GM04504 (cell line): ENCODE results near the gene SNAI3.

Source experiments
- DNase-seq: peaks from one replicate; pipeline ENCODE4 v3.0.0-alpha.2; 2012; ENCODE audit warnings: low read depth

SNAI3 gene

DNA sequence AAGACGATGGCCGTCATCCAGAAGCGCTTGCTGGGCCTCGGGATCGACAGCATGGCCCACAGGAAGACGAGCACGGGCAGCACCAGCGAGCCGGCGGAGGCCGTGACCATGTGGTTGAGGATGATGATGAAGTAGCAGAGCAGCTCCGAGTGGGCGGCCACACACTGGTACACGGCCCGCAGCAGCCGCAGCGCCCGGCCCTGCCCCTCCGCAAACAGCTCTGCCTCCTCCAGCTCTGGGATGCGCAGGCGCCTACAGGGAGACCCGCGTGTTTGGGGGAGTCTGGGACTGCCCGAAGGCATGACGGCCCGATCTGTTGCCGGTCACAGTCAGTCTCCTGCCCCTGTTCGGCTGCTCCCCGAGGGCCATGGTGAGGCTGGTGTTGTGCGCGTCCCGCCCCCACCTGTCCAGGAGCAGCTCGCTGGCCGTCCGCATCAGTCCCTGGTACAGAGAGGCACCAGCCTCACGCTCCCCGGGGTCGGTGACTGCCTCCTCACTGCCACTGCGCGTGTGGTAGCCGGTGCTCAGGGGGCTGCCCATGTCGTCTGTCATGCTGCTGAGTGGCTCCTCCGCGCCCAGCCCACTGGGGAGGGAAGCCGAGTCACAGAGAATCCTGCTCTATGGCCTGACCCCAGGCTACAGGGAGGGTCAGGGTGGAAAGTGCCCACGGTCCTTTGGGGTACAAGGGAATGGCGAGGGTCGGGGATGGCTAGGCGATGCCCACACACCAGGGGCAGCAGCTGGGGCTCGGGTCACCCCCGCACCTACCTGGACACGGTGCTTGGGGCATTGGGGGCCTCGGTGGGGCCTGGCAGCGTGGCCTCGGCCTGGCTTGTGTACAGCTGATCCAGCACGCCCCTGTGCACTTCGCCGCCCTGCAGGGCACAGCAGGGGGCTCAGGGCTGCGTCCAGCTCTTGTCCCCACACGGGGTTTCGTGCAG lies 35.8 kb upstream of the SNAI3 start:
- no peak for DNase-seq

DNA sequence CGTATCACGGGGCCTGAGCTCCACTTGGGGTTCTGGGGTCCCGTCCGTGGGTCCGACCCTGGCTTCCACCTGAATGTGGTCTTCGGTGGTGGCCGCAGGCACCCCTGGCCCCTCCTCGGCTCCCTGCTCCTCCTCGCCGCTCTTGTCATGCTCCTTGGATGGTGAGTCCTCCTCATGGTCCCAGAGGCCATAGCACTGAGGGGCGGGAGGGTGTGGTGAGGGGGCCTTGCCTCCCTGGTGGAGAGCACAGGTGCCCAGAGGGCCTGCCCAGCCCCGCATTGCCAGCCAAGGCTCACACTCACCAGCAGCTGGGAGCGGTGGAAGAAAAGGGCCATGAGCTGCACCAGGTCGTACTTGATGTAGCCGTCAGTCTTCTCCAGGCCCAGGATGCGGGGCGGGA lies 34.9 kb upstream of the SNAI3 start:
- DNase-seq, result no peak

DNA sequence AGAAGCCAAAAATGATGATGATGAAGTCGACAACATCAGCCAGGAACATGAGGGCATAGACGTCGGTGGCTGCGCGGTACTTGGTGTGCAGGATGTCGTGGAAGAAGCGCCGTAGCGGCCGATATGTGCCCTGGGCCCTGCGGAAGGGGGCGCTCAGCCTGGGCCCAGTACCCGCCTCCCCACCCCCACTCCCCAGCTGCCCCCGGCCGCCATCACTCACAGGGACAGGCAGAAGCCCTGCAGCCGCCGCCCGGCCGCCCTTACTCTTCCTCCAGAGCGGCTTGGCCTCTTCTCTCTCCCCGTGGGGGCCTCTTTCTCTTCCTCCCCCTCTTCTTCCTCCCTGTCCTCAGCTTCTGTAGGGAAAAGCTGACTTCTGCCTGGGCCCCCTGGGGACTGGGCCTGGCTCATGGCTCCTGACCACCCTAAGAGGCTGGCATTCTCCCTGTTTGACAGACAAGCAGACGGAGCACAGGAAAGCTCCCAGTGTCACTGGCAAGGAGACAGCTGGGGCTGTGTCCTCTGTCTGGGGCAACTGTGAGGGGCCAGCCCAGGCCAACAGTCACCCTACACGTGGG lies 34.2 kb upstream of the SNAI3 start:
- no peak for DNase-seq

DNA sequence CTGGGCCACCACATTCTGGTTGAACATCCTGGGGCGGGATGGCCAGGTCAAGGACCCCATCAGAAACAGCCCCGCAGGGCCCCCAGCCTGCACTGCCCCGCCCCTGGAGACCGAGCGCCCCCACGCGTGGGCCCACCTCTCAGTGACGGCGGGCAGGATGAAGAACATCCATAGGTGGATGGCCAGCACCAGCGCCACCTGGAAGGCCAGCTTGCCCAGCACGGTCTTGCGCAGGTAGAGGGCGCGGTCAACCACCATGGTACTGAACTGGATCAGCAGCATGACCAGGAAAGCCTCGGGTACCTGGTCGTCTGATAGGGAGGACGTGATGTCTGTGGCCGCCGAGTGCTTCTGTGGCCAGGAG lies 33.6 kb upstream of the SNAI3 start:
- DNase-seq, result no peak

DNA sequence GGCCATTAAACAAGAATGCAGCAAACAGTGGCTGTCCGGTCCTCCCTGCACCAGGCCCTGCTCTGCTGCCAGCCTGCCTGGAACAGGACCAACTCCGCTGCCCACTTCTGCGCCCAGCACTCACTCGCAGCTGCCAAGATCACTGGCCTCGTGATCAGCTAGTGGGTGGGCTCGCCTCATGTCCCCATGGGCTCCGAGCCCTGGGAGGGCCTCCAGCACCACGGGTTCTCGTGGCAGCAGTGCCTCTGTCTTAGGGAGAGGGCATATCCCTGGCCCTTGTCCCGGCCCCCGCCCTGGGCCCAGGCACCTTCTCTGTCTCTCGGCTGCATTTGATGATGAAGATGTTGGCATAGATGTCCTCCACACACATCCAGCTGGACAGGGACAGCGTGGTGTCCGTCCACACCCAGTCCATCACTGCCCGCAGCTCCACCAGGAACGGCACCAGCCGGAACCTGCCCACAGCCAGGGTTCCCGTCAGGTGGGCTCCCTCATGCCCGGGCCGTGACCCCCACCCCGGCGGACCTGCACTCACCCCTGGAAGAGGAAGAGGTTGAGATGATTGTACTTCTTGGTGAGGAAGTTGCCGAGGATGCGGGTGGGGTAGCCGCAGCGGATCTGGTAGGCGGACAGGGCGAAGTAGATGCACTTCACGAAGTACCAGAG lies 33.1 kb upstream of the SNAI3 start:
- DNase-seq, result no peak

DNA sequence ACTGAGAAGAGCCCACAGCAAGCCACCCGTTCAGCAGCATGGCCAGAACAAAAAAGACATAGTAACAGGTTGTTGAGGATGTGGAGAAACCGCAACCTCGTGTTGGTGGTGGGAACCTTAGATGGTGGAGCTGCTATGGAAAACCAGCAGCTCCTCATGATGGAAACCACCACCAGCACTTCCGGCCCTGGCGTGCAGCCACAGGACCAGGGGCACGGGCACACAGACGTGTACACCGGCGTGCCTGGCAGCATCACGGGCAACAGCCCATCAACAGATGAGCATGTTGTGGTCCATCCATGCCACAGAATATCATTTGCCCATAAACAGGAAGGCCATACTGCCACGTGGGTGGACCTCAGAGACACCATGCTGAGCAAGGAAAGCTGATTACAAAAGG lies 31.9 kb upstream of the SNAI3 start:
- no peak for DNase-seq

- no peak for DNase-seq
Measured at GRCh38 chr16:88716601-88717001, 30.3 kb upstream of the SNAI3 start.

DNA sequence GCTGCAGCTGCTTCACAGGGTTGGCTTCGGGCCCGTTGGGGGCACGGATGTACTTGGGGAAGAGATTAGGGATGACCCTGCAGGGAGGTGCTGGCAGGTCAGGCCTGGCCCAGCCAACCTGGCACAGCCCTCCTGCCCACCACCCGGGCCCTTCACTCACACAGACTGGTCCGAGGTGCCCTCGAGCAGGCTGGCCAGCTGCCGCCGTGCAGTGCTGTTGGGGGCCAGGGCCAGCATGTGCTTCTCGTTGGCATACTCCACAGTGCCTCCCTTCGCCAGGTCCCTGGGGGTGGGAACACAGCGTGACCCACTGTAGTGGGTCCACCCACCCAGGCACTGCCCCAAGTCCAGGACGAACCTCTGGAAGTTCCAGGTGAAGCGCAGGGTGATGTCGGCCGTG lies 29.9 kb upstream of the SNAI3 start:
- no peak for DNase-seq

- no peak for DNase-seq
Measured at GRCh38 chr16:88715312-88716190, 29.2 kb upstream of the SNAI3 start.

DNA sequence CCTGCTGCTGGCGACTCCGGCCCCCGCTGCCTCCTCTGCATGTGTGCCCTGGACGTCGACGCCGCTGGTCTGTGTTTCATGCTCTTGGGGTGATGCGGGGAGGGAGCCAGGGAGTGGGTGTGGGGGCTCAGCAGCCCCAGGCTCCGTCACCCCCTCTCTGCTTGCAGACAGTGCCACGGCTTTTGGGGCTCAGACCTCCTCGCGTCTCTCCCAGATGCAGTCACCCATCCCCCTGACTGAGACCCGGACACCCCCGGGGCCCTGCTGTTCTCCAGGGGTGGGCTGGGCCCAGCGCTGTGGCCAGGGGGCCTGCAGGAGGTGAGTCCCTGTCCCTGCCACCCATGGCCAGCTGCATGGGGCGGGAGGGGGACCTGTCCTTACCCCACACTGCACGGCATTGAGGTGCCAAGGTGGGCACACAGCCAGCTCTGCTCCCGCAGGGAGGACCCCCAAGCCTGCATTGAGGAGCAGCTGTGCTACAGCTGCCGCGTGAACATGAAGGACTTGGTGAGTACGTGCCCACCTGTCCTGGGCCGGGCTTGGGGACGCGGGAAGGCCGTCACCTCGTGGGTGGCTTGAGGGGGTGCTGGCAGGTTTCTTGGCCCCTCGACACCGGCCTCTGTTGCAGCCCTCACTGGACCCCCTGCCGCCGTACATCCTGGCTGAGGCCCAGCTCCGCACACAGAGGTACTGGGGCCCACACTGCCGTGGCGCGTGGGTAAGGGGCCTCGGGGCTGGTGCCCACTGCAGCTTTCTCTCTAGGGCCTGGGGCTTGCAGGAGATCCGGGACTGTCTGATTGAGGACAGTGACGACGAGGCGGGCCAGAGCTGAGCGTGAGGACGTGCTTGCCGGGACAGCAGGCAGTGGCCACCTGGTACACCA lies 28.4 kb upstream of the SNAI3 start:
- no peak for DNase-seq

GRCh38 chr16:88713568-88714419 lies 27.5 kb upstream of the SNAI3 start:
- no peak for DNase-seq

DNA sequence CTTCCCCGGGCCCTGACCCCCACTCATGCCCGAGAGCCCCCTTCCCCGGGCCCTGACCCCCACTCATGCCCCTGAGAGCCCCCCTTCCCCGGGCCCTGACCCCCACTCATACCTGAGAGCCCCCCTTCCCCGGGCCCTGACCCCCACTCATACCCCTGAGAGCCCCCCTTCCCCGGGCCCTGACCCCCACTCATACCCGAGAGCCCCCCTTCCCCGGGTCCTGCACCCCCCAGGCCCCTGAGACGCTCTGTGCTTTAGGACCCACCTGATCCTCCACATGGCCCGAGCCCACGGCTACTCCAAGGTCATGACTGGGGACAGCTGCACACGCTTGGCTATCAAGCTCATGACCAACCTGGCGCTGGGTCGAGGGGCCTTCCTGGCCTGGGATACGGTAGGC lies 26.7 kb upstream of the SNAI3 start:
- no peak for DNase-seq

- DNase-seq, result no peak
Measured at GRCh38 chr16:88712362-88712979, 26.2 kb upstream of the SNAI3 start.

DNA sequence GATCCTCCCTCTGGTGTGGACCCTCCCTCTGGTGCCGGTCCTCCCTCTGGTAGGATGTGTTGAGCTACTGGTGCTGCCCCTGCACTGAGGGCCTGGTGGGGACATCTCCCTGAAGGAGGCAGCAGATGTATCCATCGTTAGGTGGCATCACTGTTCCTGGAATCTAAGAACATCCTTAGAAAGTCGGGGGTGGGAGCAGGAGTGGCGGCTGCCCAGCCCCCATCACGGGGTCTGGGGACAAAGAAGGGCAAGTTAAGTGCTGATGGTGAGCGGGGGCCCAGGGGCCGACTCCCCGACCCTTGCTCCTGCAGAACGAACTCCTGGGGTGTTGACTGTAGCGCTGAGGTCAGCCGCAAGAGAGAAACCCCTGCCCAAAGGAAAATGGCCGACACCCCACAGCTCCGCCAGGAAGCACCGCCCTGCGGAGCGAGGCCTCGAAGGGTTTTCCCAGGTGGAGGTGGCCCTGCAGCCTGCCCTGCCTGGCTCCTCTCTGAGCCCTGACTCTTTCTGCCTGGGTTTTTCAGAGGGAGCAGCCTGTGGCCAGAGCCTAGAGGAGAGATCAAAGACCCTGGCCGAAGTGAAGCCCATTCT lies 25.5 kb upstream of the SNAI3 start:
- DNase-seq, result no peak

GRCh38 chr16:88710556-88710955 lies 24.2 kb upstream of the SNAI3 start:
- no peak for DNase-seq

DNA sequence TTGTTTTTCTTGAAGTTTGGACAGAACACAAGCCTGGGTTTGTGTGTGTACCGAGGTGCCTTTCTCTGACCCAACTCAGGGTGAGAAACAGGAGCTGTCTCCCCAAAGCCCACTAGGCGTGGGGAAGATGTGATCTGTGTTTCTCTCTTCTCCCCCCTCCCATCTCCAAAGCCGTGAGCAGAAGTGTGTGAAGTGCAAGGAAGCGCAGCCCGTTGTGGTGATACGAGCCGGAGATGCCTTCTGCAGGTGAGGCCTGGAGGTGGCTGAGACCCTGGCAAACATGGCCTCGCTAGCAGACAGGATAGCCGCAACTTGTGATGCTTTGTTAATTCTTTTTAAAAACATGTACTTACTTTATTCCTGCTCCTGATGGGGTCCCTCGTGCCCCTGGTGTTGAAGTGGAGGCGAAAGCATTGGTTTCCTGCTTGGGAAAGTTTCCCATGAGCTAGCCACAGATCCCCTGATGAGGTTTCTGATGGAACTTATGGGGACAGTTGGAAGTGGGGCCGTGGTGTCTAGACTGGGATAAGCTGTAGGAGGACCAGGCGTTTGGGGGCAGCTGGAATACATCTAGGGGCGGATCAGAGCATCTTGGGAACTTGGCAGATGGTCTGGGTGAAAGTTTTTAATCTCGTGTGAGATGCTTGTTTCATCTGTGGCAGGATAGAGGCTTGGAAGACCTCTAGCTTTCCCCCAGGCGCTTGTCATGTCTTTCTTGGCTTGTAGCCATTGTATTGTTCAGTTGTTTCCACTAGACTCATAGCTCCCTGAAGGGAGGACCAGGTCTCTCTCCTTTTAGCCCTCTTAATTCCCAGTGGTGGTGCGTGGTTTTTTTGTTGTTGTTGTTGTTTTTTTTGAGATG lies 20.9 kb upstream of the SNAI3 start:
- DNase-seq, result no peak

GRCh38 chr16:88706229-88706964 lies 20.1 kb upstream of the SNAI3 start, which contains the start of the genes CTU2 and RNF166:
Gene CTU2, plus strand, starts transcription at chr16:88706503. Its CDS starts 28 bp downstream, at chr16:88706531.
Gene RNF166, minus strand, starts transcription at chr16:88706408. Its CDS starts 83 bp downstream, at chr16:88706325.
- DNase-seq, result peak; percentile 69
